K562 (cell line): Measurements from ENCODE around the gene ZNF740. TPM values are rescaled to one million over a fixed set of nuclear protein-coding genes. Genes with fewer than 3 reads are reported as not detected.
A peak's percentile ranks its signal among the peaks of the same experiment; 100 is the strongest.

Experiments
- ATAC-seq: fragments of 200-7000 bp; cut with Tn5 transposase; 3 replicates; pipeline ENCODE4 v1.9.1; 2020; ENCODE audit warnings: moderate library complexity
- BruUV-seq: library from RNA; stranded (reverse); fragments of 400-500 nt; replicated peaks from 2 replicates; lab custom pipeline; 2021; lab: Mats Ljungman, UMichigan
- CTCF ChIA-PET: fragments of 300-600 bp; formaldehyde crosslinking; extraction: SDS; loops from one replicate; lab custom pipeline; 2021; ENCODE audit warnings: low intra/inter-chr PET ratio; lab: Yijun Ruan, JAX
- POLR2A ChIA-PET: fragments of 300-600, 350-650 bp; sonication (Branson Sonifier 250); formaldehyde crosslinking; extraction: SDS; loops from one replicate; lab custom pipeline; 2021; ENCODE audit warnings: antibody characterized with exemption, inconsistent platforms; lab: Yijun Ruan, JAX
- DNase-seq, 4 experiments: peaks; one replicate each; pipeline versions ENCODE4 v3.0.0 to v3.0.0-alpha.2; 2011 to 2018; ENCODE audit warnings: low spot score in 3 of 4, mixed read lengths in 3 of 4; ENCODE audit errors: extremely low read depth in 1 of 4
- FAIRE-seq: peaks from 2 replicates; lab custom pipeline; 2011; peaks lifted over from hg19 to GRCh38; lab: Jason Lieb, UNC
- H2AFZ ChIP-seq: 2 replicates; pipeline ENCODE4 v1.6.0; 2011; ENCODE audit warnings: low read depth, low read length, control low read depth, inconsistent platforms
- H3K27ac ChIP-seq: fragments of 200-600 bp; 3 replicates; pipeline ENCODE4 v1.8.0; 2011; ENCODE audit warnings: low read depth, mild to moderate bottlenecking, control low read depth, inconsistent platforms, low read length, moderate library complexity, mixed read lengths; ENCODE audit errors: extremely low read depth
- H3K27me3 ChIP-seq, 2 experiments: fragments of 300-600 bp in 1 of 2; 2 replicates in 1 of 2; 3 replicates in 1 of 2; pipeline versions ENCODE4 v1.6.0 to v1.8.0; 2011; ENCODE audit warnings: inconsistent platforms in 2 of 2, low read length in 2 of 2, mild to moderate bottlenecking in 1 of 2, mixed read lengths in 1 of 2, moderate library complexity in 1 of 2; ENCODE audit not compliant: control insufficient read depth in 2 of 2, insufficient read depth in 2 of 2
- H3K36me3 ChIP-seq: fragments of 300-600 bp; 3 replicates; pipeline ENCODE4 v1.8.0; 2011; ENCODE audit warnings: mild to moderate bottlenecking, low read length, inconsistent platforms; ENCODE audit not compliant: control insufficient read depth, insufficient read depth
- H3K4me1 ChIP-seq, 2 experiments: fragments of 200-600 bp in 1 of 2; replicated peaks in 1 of 2; 2 replicates in 1 of 2; 3 replicates in 1 of 2; pipeline versions ENCODE4 v1.5.1 to v1.8.0; 2011; ENCODE audit warnings: inconsistent platforms in 2 of 2, low read length in 2 of 2, mild to moderate bottlenecking in 1 of 2, mixed read lengths in 1 of 2, moderate library complexity in 1 of 2; ENCODE audit not compliant: control insufficient read depth in 2 of 2, insufficient read depth in 2 of 2
- H3K4me2 ChIP-seq: 2 replicates; pipeline ENCODE4 v1.6.1; 2011; ENCODE audit warnings: low read length, control low read depth, inconsistent platforms, mixed read lengths; ENCODE audit not compliant: insufficient read depth
- H3K4me3 ChIP-seq: fragments of 200-600 bp; sonication (generic), shearing (Covaris generic); 2 replicates; pipeline ENCODE4 v1.5.1; 2016; ENCODE audit warnings: control low read depth, inconsistent platforms
- H3K79me2 ChIP-seq: fragments of 200-600 bp; 3 replicates; pipeline ENCODE4 v1.8.0; 2011; ENCODE audit warnings: low read length, inconsistent platforms; ENCODE audit not compliant: control insufficient read depth, insufficient read depth
- H3K9ac ChIP-seq, 2 experiments: 2 replicates each; pipeline versions ENCODE4 v1.6.0 to v1.6.1; 2011; ENCODE audit warnings: low read depth in 2 of 2, low read length in 2 of 2, control low read depth in 1 of 2, inconsistent platforms in 1 of 2, mild to moderate bottlenecking in 1 of 2, mixed read lengths in 1 of 2; ENCODE audit not compliant: insufficient read depth in 1 of 2
- H3K9me1 ChIP-seq: one replicate; pipeline ENCODE4 v1.6.0; 2011; ENCODE audit warnings: inconsistent platforms, mild to moderate bottlenecking, low read length, moderate library complexity; ENCODE audit not compliant: control insufficient read depth, insufficient read depth
- H3K9me3 ChIP-seq: replicated peaks from 2 replicates; pipeline ENCODE4 v1.5.1; 2011; ENCODE audit warnings: low read depth, low read length, inconsistent platforms; ENCODE audit not compliant: control insufficient read depth, insufficient read depth
- H4K20me1 ChIP-seq: replicated peaks from 2 replicates; pipeline ENCODE4 v1.6.1; 2011; ENCODE audit warnings: low read length, inconsistent platforms, mixed read lengths; ENCODE audit not compliant: control insufficient read depth, insufficient read depth
- BRD4 ChIP-seq: fragments of 200-600 bp; sonication (generic); IDR thresholded peaks from 2 replicates; pipeline ENCODE4 v1.6.1; 2017; ENCODE audit warnings: inconsistent platforms
- CBX3 ChIP-seq, 2 experiments: IDR thresholded peaks; 1 replicate in 1 of 2; 2 replicates in 1 of 2; pipeline ENCODE4 v1.6.1; 2012; ENCODE audit warnings: inconsistent platforms in 2 of 2, low read length in 2 of 2, borderline replicate concordance in 1 of 2, control low read depth in 1 of 2
- CBX5 ChIP-seq: IDR thresholded peaks from 2 replicates; pipeline ENCODE4 v1.6.1; 2014; ENCODE audit warnings: low read depth, borderline replicate concordance
- CHD1 ChIP-seq: fragments of 200-600 bp; sonication (generic); IDR thresholded peaks from one replicate; pipeline ENCODE4 v1.6.1; 2012; ENCODE audit warnings: mild to moderate bottlenecking, moderate library complexity, low read length, inconsistent platforms
- E4F1 ChIP-seq: fragments of 250-450 bp; sonication (Bioruptor Pico); IDR thresholded peaks from 2 replicates; pipeline ENCODE4 v1.5.0; 2021; ENCODE audit warnings: mild to moderate bottlenecking, borderline replicate concordance
- IFI16 ChIP-seq: fragments of 250-450 bp; sonication (Bioruptor Pico); IDR thresholded peaks from 2 replicates; pipeline ENCODE4 v2.1.2; 2022; ENCODE audit warnings: mild to moderate bottlenecking, inconsistent platforms
- KDM4B ChIP-seq, 2 experiments: fragments of 450-650 bp in 1 of 2; sonication (generic) in 1 of 2; IDR thresholded peaks; 2 replicates each; pipeline ENCODE4 v1.6.1; 2016 to 2017; ENCODE audit warnings: borderline replicate concordance in 2 of 2, antibody characterized with exemption in 1 of 2, low read depth in 1 of 2, mild to moderate bottlenecking in 1 of 2
- MLX ChIP-seq, 2 experiments: fragments of 450-650 bp in 1 of 2; sonication (generic) in 1 of 2; formaldehyde crosslinking; conservative IDR thresholded peaks; 2 replicates each; pipeline versions ENCODE4 v1.4.0 to v1.8.1; 2020 to 2022; ENCODE audit warnings: mild to moderate bottlenecking in 1 of 2, missing genetic modification reagents in 1 of 2
- SRF ChIP-seq, 2 experiments: fragments of 250-450, 450-650 bp in 1 of 2; sonication (Bioruptor Pico) in 1 of 2; sonication (generic) in 1 of 2; formaldehyde crosslinking; IDR thresholded peaks; 2 replicates each; pipeline versions ENCODE4 v1.5.0 to v1.5.1; 2020 to 2022; ENCODE audit warnings: mild to moderate bottlenecking in 1 of 2, missing genetic modification reagents in 1 of 2
- ZBTB2 ChIP-seq: fragments of 450-650 bp; IDR thresholded peaks from 2 replicates; pipeline ENCODE4 v1.6.1; 2016; ENCODE audit warnings: antibody characterized with exemption
- ZKSCAN8 ChIP-seq: fragments of 200-800 bp; sonication (Bioruptor generic); IDR thresholded peaks from 2 replicates; pipeline ENCODE4 v1.6.1; 2016; ENCODE audit warnings: missing genetic modification characterization, missing compliant biosample characterization
- ZNF274 ChIP-seq: IDR thresholded peaks from 2 replicates; pipeline ENCODE4 v1.6.1; 2011; ENCODE audit warnings: low read depth, mild to moderate bottlenecking, low read length, moderate library complexity, borderline replicate concordance
- ZNF518B ChIP-seq: fragments of 250-450 bp; sonication (Bioruptor Pico); IDR thresholded peaks from 2 replicates; pipeline ENCODE4 v1.5.0; 2021; ENCODE audit warnings: mild to moderate bottlenecking, moderate library complexity
- WGBS: fragments of 100-300 bp; shearing (Covaris generic); methylation state at CpG from one replicate; pipeline ENCODE4 v1.1.6; 2016; ENCODE audit warnings: low coverage, mixed read lengths; ENCODE audit not compliant: insufficient coverage; ENCODE audit errors: missing lambda C conversion rate; 5-methylcytosine and 5-hydroxymethylcytosine counted together
- in situ Hi-C: fragments of 300-500 bp; cut with MboI; formaldehyde crosslinking; loops from 4 replicates; pipeline ENCODE4 v1.15.0; 2018; ENCODE audit warnings: inconsistent platforms, mixed read lengths
- intact Hi-C: fragments of 100-400 bp; cut with micrococcal nuclease; formaldehyde crosslinking; loops from 2 replicates; pipeline ENCODE4 v1.14.2; 2022
- polyA plus RNA-seq, 8 experiments: library from polyadenylated mRNA; depleted of rRNA in 4 of 8; stranded (reverse) in 5 of 8; unstranded in 3 of 8; fragments of >200 nt; fragmentation: Nextera tagmentation in 2 of 8; fragmentation: Illumina TruSeq in 1 of 8; extraction: Ambion mirVana in 2 of 8; extraction: Trizol in 1 of 8; gene quantifications; 2 replicates each; pipeline versions ENCODE4 v1.2.1 to v1.2.3, GENCODE V29; 2011 to 2014; ENCODE audit warnings: inconsistent platforms in 1 of 8, missing spikeins in 1 of 8
- total RNA-seq, 7 experiments: library from RNA; depleted of rRNA in 6 of 7; stranded (reverse); fragments of >200 nt in 6 of 7; fragmentation: Illumina TruSeq in 2 of 7; extraction: Trizol in 2 of 7; gene quantifications; 2 replicates each; pipeline versions ENCODE4 v1.2.1 to v1.2.3, GENCODE V29; 2011 to 2021; ENCODE audit warnings: low replicate concordance in 1 of 7

Gene ZNF740
- total and polyA plus RNA-seq, 9 of the 15 experiments (the other 6 are each of a cell fraction or from before 2014, with no cell fraction given): 0.57 to 46.4 (median 18.6) TPM

GRCh38 chr12:53147653-53148052 lies 32.9 kb upstream of the ZNF740 start:
- ATAC-seq: no peak
- no peak overlapping the region for H3K9ac ChIP-seq
- ChIA-PET POLR2A (no interaction called here), CTCF (interaction anchor here (0.6 kb wide), 1 partner anchor 1128 kb away, joined by 3 read pairs; no protein-coding TSS in a partner anchor)
- H3K9me3 ChIP-seq: peaks cover 5% of the 10 kb centered on the region
- BruUV-seq: no TSS peak
- H3K27ac ChIP-seq: no peak overlapping the region
- no peaks in the 10 kb centered on the region for H3K27me3 ChIP-seq
- H3K9me1 ChIP-seq: no peaks in the 10 kb centered on the region
- no peaks in the 10 kb centered on the region for H4K20me1 ChIP-seq
- in situ Hi-C loops: no loop called here
- H2AFZ ChIP-seq: no peak overlapping the region
- intact Hi-C loops: no loop called here
- H3K4me3 ChIP-seq: no peak overlapping the region
- DNase-seq: no peak
- no peaks in the 10 kb centered on the region for H3K79me2 ChIP-seq
- no peak for FAIRE-seq
- peaks cover 6 to 9% of the 10 kb centered on the region in 2 experiments; a peak in 3 of 5 replicates for H3K4me1 ChIP-seq
- no peaks in the 10 kb centered on the region for H3K36me3 ChIP-seq
- 82% methylated on average over 13 of the region's 15 CpGs for WGBS
- H3K4me2 ChIP-seq: no peak overlapping the region
- TF ChIP-seq SRF (CRISPR knock-in tag; IDR thresholded peaks at IDR 0.05): peak in 1 of 2 experiments; percentile 60; a peak in 1 of 4 replicates
- no peak for TF ChIP-seq ZBTB2
- TF ChIP-seq ZNF274: no peak
- no peak for TF ChIP-seq CBX5
- TF ChIP-seq MLX (CRISPR knock-in tag; conservative IDR thresholded peaks at IDR 0.05): no peak
- TF ChIP-seq E4F1 (CRISPR knock-in tag): peak; percentile 66; the same call in 1 of the 2 replicates
- no peak for TF ChIP-seq ZNF518B (CRISPR knock-in tag)
- no peak for TF ChIP-seq ZKSCAN8
- TF ChIP-seq CHD1: no peak
- no peak for TF ChIP-seq BRD4
- no peak for TF ChIP-seq KDM4B (IDR thresholded peaks at IDR 0.05; ENCODE audit: borderline replicate concordance in 2 of 2, low read depth in 1 of 2)
- no peak for TF ChIP-seq IFI16 (CRISPR knock-in tag)
- no peak for TF ChIP-seq CBX3 (IDR thresholded peaks at IDR 0.05; ENCODE audit: borderline replicate concordance in 1 of 2, low read length in 2 of 2)
